Measurements from ENCODE around the gene ATF1. TPM values are rescaled to one million over a fixed set of nuclear protein-coding genes. Genes with fewer than 3 reads are reported as not detected.
"Not testable (repeated sequence)": the region's sequence is repeated elsewhere in the genome, so short reads cannot be mapped to it uniquely, and the experiment has no call there.

ATF1 gene
- total RNA-seq, 1 donor from 2014 or later = 42.5 TPM

DNA sequence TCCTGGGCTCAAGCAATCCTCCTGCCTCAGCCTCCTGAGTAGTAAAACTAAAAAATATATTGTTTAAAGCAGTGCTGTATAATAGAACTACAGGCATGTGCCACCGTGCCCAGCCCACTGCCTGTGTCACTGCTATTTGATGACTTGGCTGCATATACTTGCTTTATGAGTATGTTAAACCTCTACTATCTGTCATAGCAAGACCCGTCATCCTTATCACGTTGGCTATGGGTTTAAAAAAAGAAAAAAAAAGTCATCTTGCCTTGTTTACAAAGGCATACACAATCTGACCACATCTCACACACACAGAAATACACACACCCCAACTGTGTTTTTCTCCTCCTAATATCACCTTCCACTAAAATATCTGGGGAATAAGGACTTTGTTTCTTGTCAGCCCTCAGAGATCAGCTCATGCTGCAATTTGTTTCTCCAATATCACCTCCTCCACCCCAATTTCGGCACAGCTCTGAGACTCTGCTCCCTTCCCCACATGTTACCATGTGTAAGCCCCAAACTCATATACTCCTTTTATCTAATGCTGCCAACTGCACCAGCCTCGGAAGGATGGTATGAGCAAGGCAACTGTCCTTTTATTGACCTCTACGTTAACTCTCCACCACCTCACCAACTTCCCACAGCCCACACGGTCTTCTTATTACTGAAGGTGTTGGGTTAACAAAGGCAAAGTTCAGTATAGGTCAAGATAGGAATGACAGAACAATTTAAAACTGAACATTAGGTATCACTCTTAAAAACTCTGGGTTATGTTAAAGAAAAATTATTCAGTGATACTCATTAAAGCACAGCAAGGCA lies 78.0 kb downstream of the ATF1 start:
- ChIA-PET CTCF (interaction anchor here (1.2 kb wide), 1 partner anchor 145 kb away, joined by 3 read pairs; no protein-coding TSS in a partner anchor), POLR2A (interaction anchor here (0.5 to 0.6 kb wide), 2 partner anchors 19 to 490 kb away, joined by 3 read pairs; no protein-coding TSS in a partner anchor)
- TF ChIP-seq, protein P1, sequence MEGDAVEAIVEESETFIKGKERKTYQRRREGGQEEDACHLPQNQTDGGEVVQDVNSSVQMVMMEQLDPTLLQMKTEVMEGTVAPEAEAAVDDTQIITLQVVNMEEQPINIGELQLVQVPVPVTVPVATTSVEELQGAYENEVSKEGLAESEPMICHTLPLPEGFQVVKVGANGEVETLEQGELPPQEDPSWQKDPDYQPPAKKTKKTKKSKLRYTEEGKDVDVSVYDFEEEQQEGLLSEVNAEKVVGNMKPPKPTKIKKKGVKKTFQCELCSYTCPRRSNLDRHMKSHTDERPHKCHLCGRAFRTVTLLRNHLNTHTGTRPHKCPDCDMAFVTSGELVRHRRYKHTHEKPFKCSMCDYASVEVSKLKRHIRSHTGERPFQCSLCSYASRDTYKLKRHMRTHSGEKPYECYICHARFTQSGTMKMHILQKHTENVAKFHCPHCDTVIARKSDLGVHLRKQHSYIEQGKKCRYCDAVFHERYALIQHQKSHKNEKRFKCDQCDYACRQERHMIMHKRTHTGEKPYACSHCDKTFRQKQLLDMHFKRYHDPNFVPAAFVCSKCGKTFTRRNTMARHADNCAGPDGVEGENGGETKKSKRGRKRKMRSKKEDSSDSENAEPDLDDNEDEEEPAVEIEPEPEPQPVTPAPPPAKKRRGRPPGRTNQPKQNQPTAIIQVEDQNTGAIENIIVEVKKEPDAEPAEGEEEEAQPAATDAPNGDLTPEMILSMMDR (IDR thresholded peaks at IDR 0.05) = no peak

GRCh38 chr12:50842637-50843493 lies 79.0 kb downstream of the ATF1 start, which contains the start of gene TMPRSS12:
TSS of gene TMPRSS12 (plus strand) at chr12:50842926. CDS start at chr12:50842965, 39 bp downstream.
- ATAC-seq (ENCODE audit: low read depth) (peak; percentile 14), DNase-seq (no peak)
- TF ChIP-seq, protein P1 (IDR thresholded peaks at IDR 0.05) = no peak
- Mint-ChIP-seq H3K4me1 (no peaks in the 10 kb centered on the region), H3K36me3 (ENCODE audit: low read depth) (no peaks in the 10 kb centered on the region), H3K4me3 (peak within 1 kb of the TSS; percentile 35), H3K9me3 (peaks cover 9% of the 10 kb centered on the region), H3K27me3 (no peaks in the 10 kb centered on the region), H3K27ac (no peak within 1 kb of the TSS)
- intact Hi-C loops (cut with micrococcal nuclease) = no loop called here
- CTCF ChIA-PET = interaction anchor here (1.2 kb wide), 1 partner anchor 144 kb away, joined by 3 read pairs; no protein-coding TSS in a partner anchor
- POLR2A ChIA-PET = no interaction called here

More for the DNA sequence above, 78.0 kb downstream of the ATF1 start:
- H3K9me3 Mint-ChIP-seq = peaks cover 9% of the 10 kb centered on the region
- ATAC-seq (ENCODE audit: low read depth) (no peak), DNase-seq (no peak)
- intact Hi-C loops (cut with micrococcal nuclease) = no loop called here
- no peaks in the 10 kb centered on the region for H3K27me3 Mint-ChIP-seq
- H3K36me3 Mint-ChIP-seq (ENCODE audit: low read depth) = no peaks in the 10 kb centered on the region
- no peak overlapping the region for H3K27ac Mint-ChIP-seq
- H3K4me3 Mint-ChIP-seq = no peak overlapping the region
- H3K4me1 Mint-ChIP-seq = no peaks in the 10 kb centered on the region

GRCh38 chr12:50845021-50845647 lies 81.2 kb downstream of the ATF1 start:
- peaks cover 9% of the 10 kb centered on the region for H3K9me3 Mint-ChIP-seq
- intact Hi-C loops (cut with micrococcal nuclease) = no loop called here
- ATAC-seq (ENCODE audit: low read depth) (no peak), DNase-seq (no peak)
- ChIA-PET CTCF (interaction anchor here (0.8 kb wide), 1 partner anchor 142 kb away, joined by 6 read pairs; no protein-coding TSS in a partner anchor), POLR2A (no interaction called here)
- no peaks in the 10 kb centered on the region for H3K27me3 Mint-ChIP-seq
- no peak overlapping the region for H3K27ac Mint-ChIP-seq
- H3K4me3 Mint-ChIP-seq = no peak overlapping the region
- TF ChIP-seq, protein P1 (IDR thresholded peaks at IDR 0.05) = no peak
- H3K4me1 Mint-ChIP-seq = no peaks in the 10 kb centered on the region
- no peaks in the 10 kb centered on the region for H3K36me3 Mint-ChIP-seq (ENCODE audit: low read depth)

- ATAC-seq (ENCODE audit: low read depth) (no peak), DNase-seq (no peak)
- H3K36me3 Mint-ChIP-seq (ENCODE audit: low read depth) = no peaks in the 10 kb centered on the region
- POLR2A ChIA-PET = interaction anchor here (0.7 kb wide), 1 partner anchor 76 kb away, joined by 3 read pairs; a partner anchor contains a TSS
- TF ChIP-seq, protein P1 (IDR thresholded peaks at IDR 0.05) = no peak
- H3K4me1 Mint-ChIP-seq = no peaks in the 10 kb centered on the region
- intact Hi-C loops (cut with micrococcal nuclease) = no loop called here
- peaks cover 12% of the 10 kb centered on the region for H3K27me3 Mint-ChIP-seq
- no peak overlapping the region for H3K4me3 Mint-ChIP-seq
- CTCF ChIA-PET = no interaction called here
- peaks cover 4% of the 10 kb centered on the region for H3K9me3 Mint-ChIP-seq
- H3K27ac Mint-ChIP-seq = no peak overlapping the region
These were observed 85.1 kb downstream of the ATF1 start for GRCh38 chr12:50848963-50849362.

DNA sequence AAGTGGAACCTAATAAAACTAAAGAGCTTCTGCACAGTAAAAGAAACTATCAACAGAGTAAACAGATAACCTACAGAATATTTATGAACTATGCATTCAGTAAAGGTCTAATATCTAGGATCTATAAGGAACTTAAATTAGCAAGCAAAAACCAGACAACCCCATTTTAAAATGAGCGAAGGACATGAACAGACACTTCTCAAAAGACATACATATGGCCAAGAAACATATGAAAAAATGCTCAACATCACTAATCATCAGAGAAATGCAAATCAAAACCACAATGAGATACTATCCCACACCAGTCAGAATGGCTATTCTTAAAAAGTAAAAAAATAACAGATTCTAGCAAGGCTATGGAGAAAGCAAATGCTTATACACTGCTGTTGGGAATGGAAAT lies 91.3 kb downstream of the ATF1 start:
- H3K27ac Mint-ChIP-seq; CTCF ChIA-PET; POLR2A ChIA-PET; H3K4me1 Mint-ChIP-seq; H3K4me3 Mint-ChIP-seq; ATAC-seq (ENCODE audit: low read depth); DNase-seq; intact Hi-C loops (cut with micrococcal nuclease); H3K36me3 Mint-ChIP-seq (ENCODE audit: low read depth); H3K9me3 Mint-ChIP-seq: not testable (repeated sequence)
- peaks cover 12% of the 10 kb centered on the region for H3K27me3 Mint-ChIP-seq

GRCh38 chr12:50855679-50856078 lies 91.8 kb downstream of the ATF1 start:
- H3K27ac Mint-ChIP-seq; ATAC-seq (ENCODE audit: low read depth); H3K9me3 Mint-ChIP-seq: not testable (repeated sequence)

More at GRCh38 chr12:50855679-50856078, 91.8 kb downstream of the ATF1 start:
- H3K36me3 Mint-ChIP-seq (ENCODE audit: low read depth); DNase-seq; CTCF ChIA-PET; intact Hi-C loops (cut with micrococcal nuclease); H3K4me3 Mint-ChIP-seq; POLR2A ChIA-PET; H3K4me1 Mint-ChIP-seq: not testable (repeated sequence)
- peaks cover 12% of the 10 kb centered on the region for H3K27me3 Mint-ChIP-seq

All from activated B cell treated with CpG ODN at 0.5 μM for 24 hours (primary cell).